Renal cortical epithelial cell (primary cell): Measurements from ENCODE around the gene SMIM10. TPM values are rescaled to one million over a fixed set of nuclear protein-coding genes. Genes with fewer than 3 reads are reported as not detected.
"Not testable (repeated sequence)": the region's sequence is repeated elsewhere in the genome, so short reads cannot be mapped to it uniquely, and the experiment has no call there.

Experiments
- DNase-seq: peaks from one replicate; pipeline ENCODE4 v3.0.0-alpha.2; 2011; ENCODE audit warnings: low read depth
- total RNA-seq: library from RNA; depleted of rRNA; stranded (reverse); fragments of >200 nt; gene quantifications from 2 replicates; pipeline ENCODE4 v1.2.3, GENCODE V29; 2014

Gene SMIM10
- 0.99 TPM in 1 of 2 replicates, not detected in the other for total RNA-seq

DNA sequence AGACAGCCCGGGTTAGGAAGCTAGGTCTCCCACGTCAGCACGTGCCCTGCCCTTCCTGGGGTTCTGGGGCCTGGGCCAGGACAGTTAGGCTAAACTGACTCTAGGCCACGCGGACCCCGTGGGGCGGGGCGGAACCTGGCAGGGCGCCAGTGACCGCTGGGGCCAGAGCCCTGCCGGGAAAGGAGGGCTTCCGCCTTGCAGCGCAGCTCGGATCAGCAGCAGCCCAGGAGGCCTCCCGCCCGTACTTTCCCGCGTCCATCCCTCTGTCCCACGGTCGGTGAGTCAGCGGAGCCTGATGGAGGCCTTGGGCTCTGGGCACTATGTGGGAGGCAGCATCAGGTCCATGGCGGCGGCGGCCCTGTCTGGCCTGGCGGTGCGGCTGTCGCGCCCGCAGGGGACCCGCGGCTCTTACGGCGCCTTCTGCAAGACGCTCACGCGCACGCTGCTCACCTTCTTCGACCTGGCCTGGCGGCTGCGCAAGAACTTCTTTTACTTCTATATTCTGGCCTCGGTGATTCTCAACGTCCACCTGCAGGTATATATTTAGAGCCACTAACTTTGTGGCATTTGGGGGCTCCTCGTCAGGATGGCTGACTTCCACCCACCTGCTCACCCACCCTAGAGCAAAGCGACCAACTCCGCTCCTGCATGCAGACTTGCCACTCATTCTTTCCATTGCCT lies at the start of gene SMIM10:
Gene SMIM10, plus strand, starts transcription at position 191 of the 681 bp plus-strand sequence. Its CDS starts 105 bp downstream, at position 296.
- peak; percentile 47 for DNase-seq

- DNase-seq, result not testable (repeated sequence)
Observed at GRCh38 chrX:134946364-134946763, 44.4 kb upstream of the SMIM10 start.

GRCh38 chrX:134948333-134949241 lies 42.2 kb upstream of the SMIM10 start:
- no peak for DNase-seq

DNA sequence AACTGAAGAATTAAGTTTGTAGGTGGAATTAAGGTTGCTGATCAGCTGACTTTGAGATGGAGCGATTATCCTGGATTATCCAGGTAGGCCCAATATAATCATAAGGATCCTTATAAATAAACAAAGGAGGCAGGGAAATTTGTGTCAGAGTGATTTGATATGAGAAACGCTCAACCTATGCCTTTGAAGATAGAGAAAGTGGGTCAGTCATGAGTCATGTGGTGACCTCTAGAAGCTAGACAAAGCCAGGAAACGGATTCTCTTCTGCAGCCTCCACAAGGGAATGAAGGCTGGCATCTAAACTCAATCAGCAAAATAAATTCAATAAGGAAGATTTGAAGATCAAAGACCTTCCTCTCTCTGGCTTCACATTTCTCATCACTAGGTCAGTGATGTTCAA lies 41.5 kb upstream of the SMIM10 start:
- no peak for DNase-seq

DNA sequence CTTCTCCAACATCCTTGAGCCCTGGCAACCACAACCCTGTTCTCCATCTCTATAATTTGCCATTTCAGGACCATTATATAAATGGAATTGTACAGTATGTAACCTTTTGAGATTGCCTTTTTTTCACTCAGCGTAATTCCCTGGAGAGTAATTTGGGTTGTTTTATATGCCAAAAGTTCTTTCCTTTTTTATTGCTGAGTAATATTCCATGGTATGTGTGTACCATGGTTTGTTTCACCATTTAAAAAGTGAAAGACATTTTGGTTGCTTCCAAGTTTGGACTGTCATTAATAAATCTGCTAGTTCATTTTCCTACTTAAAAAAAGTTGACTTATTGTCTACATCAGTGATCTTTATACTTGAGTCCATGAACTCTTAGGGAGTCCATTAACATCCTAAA lies 33.0 kb upstream of the SMIM10 start:
- DNase-seq, result no peak

- DNase-seq, result not testable (repeated sequence)
Observed at GRCh38 chrX:134960366-134960765, 30.4 kb upstream of the SMIM10 start.

GRCh38 chrX:134963041-134963440 lies 27.8 kb upstream of the SMIM10 start:
- no peak for DNase-seq

DNA sequence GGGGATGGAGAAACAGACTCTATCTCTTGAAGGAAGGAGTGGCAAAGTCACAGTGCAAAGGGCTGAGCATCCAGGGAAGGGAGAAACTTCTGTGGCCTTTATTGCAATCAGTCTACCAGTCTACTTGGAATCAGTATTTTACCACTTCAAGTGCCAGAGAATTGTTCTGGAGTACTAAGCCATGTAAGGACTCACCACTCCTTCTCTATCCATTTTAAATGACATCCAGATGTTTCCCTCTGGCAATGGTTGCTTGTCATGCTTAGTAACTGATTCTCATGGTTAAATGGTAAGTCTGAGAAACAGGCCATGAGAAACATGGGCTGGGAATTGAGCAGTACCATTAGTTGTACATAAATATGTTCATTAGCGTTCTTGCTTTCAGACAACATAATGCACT lies 21.1 kb upstream of the SMIM10 start:
- no peak for DNase-seq

DNA sequence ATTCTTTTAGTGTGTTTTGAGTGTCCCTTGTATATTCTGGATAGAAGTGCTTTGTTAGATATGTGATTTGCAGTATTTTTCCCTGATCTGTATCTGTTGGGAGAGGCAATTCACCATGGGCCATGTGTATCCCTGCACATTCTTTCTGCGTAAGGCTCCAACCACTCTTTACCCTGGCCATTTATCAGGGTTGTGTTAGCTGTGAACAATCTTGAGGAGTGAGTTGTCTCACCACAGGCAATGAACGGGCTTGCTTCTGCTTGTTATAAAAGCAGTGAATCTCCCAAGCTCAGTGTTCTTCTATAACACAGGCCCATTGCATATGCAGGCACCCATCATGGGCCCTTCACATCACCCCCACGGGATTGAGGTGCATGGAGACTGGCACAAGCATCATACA lies 18.9 kb upstream of the SMIM10 start:
- no peak for DNase-seq

DNA sequence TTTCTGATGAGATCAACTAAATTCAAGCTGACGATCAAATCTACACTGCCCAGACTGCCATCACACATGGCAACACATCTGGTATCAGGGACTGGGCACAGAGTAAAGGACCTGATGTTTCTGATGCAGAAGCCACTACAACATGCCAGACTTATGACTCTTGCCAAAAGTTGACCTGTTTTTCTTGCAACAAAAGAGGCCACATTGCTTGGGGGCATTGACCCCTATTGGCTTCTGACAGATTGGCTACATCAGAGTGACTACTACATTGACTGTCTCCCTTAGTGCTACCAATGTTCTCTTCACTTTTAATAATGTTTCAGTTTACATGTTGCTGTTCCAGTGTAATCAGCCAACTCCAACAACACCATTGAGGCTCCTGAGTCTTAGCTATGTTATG lies 15.3 kb upstream of the SMIM10 start:
- no peak for DNase-seq

GRCh38 chrX:134981910-134982309 lies 8.9 kb upstream of the SMIM10 start:
- DNase-seq, result no peak

DNA sequence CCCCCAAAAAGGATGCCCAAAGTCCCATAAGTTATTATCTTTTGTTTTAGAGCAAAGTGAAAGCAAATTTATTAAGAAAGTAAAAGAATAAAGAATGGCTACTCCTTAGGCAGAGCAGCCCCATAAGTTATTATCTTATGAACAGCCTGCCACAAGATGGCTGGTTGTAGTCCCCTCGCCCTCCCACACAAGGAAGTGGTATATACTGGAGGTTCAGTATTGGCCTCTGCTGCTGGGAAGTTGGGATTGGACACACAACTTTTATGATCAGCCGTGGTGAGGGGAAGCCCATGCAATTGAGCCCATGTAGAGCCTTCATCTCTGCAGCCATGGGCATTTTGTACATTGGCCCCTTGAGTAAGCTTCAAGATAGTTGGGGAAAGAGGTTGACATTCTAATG lies 8.0 kb upstream of the SMIM10 start:
- DNase-seq, result no peak

DNA sequence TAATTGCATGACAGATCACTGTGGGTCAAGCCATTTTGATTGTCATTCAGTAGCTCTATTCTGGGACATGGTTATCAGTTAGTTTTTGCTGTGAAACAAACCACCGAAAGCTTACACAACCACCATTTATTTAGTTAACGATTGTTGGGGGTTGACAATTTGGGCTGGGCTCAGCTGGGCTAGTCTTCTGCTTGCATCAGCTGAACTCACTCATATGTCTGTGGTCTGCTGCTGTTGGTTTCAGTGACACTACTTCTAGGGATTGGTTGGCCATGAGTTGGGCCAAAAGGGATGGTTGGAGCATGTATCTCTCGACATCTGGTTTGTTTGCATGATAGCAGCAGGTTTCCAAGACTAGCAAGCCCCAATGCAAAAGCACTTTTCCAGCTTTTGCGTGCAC lies 5.3 kb upstream of the SMIM10 start:
- DNase-seq, result no peak

- peak; percentile 4 for DNase-seq
Observed at GRCh38 chrX:134990475-134990800, 353 bp upstream of the SMIM10 start.

- no peak for DNase-seq
Observed at GRCh38 chrX:134997646-134998045, 6.9 kb downstream of the SMIM10 start.

DNA sequence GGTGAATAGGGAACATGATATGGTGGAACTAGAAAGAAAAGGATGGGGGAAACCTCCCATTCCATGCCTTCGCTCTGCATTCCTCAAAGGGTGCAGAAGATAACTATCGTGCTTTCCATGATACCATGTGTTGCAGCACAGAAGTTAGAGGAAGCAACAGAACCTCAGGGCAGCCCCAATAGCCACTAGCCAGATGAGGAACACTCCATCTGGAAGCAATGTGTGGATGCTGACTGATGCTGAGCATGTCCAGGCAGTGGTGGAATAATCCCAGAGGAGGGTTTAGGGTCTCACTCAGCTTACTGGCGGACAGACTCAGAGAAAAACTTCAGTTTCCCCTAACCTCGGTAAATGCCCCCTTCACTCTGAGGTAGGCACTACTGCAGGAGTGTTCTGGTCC lies 7.5 kb downstream of the SMIM10 start:
- no peak for DNase-seq

GRCh38 chrX:134999469-134999868 lies 8.7 kb downstream of the SMIM10 start:
- peak; percentile 56 for DNase-seq

DNA sequence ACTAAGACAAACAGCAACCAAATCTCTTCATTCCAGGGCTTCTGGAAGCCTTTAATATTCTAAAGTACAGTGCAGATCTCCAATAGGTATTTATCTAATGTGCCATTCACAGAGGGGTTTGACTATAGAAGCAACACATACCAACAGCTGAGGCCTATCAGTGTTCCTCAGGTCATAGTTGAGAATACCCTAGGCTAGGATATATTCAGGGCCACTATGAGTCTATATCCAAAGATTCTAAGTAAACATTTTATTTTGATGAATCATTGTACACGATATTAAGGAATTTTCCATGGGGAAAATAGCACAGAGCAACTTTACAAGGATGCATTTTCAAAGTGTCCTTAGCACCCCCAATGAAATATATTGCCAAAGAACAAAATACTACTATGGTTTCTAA lies 9.7 kb downstream of the SMIM10 start:
- DNase-seq, result no peak

GRCh38 chrX:135003876-135004623 lies 13.3 kb downstream of the SMIM10 start:
- peak; percentile 69 for DNase-seq

DNA sequence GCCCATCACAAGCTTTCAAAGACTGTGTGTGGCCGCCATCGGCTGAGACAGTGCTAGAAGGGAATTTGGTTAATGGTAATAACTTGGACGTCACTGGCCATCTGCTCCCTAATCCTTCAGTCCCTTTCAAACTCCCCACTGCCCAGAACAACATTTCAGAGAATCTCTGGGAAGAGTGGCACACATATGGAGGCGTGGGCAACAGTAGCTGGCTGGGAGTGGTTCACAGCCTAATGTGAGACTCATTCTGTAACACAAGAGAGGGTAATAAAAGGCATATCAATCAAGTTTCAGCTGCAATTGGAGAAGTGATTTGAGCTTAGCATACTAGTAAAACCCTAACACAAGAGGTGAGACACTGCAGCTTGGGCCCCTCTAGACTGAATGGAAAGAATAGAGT lies 15.4 kb downstream of the SMIM10 start:
- no peak for DNase-seq

DNA sequence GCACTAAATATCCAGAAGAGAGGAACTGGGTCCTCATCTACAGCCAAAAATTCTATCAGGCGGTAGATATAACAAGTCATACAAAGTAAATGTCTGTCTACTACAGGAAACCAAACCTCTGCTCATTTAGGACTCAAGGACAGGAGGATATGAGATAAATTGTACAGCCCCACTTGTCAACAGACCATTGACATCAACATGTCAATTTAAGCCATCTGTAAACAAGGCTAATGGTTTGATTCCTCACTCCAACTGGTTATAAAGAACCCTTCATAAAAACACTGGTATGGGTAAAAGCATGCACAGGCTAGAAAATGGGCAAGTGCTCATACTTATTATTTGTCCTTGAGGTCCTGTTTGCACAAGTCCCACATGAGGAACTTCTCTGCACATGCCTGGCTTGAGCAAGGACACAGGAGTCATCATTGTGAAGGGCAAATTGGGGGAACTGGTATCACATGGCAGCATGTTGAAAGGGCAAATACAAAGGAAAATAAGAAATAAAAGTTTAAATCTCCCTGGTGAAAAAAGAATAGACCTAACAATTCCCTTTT lies 18.3 kb downstream of the SMIM10 start:
- DNase-seq, result no peak

GRCh38 chrX:135009838-135010237 lies 19.0 kb downstream of the SMIM10 start:
- no peak for DNase-seq
